GM20000 (cell line): ENCODE measurements around the gene BOD1L1.

Experiments
- DNase-seq: peaks from one replicate; pipeline ENCODE4 v3.0.0; 2012; ENCODE audit warnings: low spot score
- TF ChIP-seq, protein P1 (sequence below): IDR thresholded peaks from 2 replicates; pipeline ENCODE4 v1.5.1; 2012; ENCODE audit warnings: mild to moderate bottlenecking, control low read depth; ENCODE audit errors: extremely low read depth, missing control alignments

Gene BOD1L1

DNA sequence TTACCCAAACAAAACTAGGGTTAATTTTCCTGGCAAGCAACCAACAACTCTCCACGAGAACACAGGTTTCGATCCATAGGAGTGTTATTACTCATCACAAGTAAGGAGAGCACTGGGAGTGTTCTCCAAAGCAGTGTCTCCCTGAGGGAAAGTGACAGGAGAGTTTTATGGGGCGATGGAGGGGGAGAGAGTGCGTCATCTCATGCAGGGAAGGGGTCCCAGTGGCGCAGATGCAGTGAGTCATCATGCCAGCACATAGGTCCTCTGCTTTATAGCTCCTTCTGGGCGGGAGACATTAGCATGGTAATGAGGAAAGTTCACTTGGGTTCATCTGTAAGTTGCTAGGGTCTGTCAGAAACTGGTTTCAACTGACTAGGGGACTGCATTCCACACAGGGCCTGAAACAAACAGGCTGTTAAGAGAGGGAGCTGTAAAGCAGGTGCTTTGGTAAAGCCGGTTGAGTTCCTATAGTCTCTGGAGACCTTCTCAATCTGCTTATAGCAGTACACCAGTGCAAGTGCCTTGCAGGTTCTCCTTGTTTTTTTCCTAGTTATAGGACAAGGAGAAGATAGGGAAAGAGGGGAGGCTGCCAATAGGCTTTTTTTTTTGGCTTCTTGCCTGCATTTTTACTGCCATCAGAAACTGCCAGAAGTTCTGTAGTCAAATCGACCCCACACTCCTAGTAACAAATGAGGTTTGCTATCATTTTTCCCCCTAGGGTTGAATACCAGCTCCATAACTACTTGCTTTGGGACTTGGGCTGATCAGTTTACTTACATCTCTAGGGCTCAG, 12.8 kb upstream of the BOD1L1 start:
- TF ChIP-seq, protein P1, sequence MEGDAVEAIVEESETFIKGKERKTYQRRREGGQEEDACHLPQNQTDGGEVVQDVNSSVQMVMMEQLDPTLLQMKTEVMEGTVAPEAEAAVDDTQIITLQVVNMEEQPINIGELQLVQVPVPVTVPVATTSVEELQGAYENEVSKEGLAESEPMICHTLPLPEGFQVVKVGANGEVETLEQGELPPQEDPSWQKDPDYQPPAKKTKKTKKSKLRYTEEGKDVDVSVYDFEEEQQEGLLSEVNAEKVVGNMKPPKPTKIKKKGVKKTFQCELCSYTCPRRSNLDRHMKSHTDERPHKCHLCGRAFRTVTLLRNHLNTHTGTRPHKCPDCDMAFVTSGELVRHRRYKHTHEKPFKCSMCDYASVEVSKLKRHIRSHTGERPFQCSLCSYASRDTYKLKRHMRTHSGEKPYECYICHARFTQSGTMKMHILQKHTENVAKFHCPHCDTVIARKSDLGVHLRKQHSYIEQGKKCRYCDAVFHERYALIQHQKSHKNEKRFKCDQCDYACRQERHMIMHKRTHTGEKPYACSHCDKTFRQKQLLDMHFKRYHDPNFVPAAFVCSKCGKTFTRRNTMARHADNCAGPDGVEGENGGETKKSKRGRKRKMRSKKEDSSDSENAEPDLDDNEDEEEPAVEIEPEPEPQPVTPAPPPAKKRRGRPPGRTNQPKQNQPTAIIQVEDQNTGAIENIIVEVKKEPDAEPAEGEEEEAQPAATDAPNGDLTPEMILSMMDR = no peak
- DNase-seq = no peak

DNA sequence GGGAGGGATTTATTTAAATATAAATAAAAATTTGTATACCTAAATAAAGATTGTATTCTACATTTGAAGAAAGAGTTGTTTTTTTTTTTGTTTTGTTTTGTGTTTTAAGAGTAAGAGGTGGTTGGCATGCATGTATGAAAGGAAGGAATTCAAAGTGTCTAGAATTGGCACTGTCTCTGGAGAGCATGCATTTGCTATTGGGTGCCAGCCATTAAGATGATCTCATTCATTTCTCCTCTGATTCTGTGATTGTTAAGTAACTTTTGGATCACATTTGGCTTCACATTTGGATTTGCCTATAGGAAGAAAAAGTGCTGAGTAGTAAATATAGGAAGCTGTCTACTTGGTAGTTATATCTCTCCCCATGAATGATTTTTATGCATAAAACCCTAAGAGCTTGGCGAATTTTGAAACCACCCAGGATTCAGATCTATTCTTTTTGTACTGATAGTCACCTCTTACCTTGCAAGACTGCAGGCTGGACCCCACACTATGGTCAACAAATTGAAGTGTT, 7.8 kb upstream of the BOD1L1 start:
- TF ChIP-seq, protein P1 = no peak
- no peak for DNase-seq

DNA sequence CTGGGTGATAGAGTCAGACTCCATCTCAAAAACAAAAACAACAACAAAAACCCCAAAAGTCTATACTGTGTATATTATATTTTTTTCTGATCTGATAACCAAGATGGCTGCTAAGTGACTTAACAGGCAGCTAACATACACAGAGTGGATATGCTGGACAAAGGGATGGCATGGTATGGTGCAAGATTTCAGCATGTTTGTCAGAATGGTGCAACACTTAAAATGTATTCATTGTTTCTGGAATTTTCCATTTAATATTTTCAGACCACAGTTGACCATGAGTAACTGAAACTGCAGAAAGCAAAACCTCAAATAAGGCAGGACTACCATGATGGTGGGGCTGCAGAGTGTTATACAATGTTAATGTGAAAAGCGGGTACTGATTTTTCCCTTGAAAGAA, 6.1 kb upstream of the BOD1L1 start:
- DNase-seq = no peak
- TF ChIP-seq, protein P1 = no peak

DNA sequence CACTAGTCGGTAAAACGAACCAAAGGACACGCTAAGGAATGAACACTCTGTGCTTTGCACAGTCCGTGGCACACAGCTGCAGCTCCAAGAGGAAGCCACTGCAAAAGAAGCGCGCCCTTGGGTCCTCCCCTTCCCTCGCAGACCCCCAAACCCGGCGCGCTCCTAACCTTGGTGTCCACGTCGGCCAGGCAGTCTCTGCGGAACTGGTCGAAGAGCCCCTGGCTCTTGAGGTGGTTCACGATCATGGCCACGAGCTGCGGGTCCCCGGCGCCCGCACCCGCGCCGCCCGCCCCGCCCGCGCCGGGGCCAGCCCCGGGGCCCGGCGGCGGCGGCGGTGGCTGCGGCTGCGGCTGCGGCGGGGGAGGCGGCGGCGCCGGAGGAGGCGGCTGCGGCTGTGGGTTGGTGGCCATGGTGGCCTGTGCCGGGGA, 333 bp downstream of the BOD1L1 start:
- TF ChIP-seq, protein P1 = no peak
- DNase-seq = no peak

DNA sequence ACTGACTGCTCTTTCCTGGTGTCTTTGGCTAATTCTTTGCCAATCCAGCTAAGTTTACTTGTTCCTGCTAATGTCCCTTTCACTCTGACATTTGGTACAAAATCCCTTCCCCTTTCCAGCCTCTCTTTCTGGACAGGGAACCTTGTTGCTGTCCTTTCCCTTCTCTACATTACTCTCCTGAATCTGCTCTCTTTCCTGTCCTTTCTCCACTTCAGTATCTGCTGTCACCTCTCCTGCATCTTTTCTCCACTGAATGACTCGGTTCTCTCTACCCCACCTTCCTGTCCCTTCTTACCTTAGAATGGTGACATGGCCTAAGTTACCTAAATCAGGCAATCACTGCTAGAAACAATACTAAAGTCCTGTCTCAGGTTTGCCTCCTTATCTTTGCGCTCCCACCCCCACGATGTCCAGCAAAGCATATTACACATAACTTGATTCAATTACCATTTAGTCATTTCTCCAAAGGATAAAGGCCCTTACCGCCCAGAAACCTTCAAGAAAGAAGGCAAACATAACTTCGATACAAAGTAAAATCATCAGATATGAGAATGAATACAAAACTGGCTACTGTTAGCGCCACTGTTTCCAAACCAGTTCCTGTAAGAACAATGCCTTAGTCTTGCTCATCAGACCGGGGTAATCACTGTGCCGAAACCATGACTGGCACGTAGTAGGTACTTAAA, 890 bp downstream of the BOD1L1 start:
- no peak for DNase-seq
- TF ChIP-seq, protein P1 = no peak

DNA sequence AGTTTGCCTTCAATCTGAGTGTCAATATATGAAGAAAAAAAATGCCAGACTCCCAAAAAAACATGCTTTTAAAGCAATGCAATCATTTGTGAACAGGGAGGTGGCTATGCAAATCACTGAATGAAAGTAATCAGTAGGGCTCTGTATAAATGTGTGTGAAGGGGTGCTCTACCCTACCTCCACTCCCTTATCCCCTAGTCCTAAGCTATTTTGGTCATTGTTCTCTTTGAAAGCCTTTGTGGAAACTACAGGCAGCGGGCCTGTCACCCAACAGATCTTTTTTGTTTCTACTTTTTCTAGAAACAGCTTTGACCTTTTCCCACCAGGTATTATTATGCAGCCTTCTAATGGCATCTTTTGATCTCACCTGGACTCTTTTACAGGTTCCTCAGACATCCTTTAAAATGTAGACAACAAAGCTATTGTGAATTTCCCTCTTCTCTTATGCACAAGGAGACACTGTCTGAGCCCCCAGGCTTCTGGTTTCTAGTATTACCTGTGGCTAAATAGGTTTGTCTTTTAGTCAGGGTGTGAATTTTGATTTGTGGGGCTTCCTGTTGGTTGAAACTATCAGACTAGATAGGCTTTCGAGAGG, 9.2 kb downstream of the BOD1L1 start:
- TF ChIP-seq, protein P1 = no peak
- DNase-seq = no peak

DNA sequence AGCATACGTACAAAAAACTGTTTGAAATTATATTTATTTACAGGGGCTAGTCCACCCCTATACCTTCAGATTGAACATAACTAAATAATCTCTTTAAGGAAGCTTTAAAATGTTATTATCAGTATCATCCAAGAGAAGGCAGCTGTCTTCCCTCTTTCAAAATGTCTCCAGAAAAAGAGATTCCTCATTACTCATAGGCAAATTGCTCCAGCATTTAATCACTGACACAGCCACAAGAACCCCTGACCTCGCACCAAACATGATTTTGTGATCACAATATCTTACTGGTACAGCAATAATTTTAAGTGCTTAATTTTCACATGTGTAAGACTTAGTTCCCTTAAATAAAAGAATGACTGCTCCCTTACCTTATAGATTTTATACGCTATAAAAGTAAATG, 9.7 kb downstream of the BOD1L1 start:
- no peak for DNase-seq
- TF ChIP-seq, protein P1 = no peak
